HPDE6-E6E7 (cell line): ENCODE results near the gene DDX10.

Source experiments
- DNase-seq: peaks from one replicate; pipeline ENCODE4 v3.0.0; 2011; ENCODE audit warnings: missing footprints; ENCODE audit errors: extremely low spot score

DDX10 gene

DNA sequence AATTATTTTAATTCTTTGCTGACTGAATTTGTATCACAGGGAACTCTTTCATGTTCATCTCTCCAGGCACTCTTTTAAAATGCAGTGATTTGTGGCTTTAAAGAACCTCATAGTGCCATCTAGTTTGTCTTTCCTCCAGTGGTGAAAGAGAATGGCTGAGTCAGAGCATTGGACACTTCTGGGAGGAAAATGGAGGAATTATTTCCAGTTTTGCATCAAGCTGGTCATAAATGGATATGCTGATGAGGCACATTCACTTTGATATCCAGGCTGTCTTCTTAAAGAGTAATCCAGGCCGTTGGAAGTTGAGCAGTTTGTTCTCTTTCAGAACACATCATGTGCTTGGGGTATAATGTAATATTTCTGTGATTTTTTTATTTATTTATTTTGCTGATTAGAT lies 273.7 kb downstream of the DDX10 start:
- no peak for DNase-seq

DNA sequence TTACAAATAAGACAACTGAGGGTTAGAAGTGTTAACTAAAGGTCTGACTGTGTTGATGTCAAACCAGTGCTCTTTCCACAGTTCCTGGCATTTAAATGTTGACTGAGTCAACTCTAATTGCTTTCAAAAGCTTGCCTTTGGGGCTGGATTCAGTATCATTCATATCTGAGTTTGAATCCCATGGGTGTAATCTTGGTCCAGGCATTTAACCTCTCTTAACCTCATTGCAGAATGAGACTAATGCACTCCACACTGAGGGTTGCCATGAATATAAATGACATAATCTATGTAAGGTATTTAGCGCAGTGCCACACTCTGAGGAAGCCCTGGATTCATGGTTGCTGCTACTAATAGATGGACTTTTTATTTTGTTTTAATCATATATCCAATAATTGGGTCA lies 274.3 kb downstream of the DDX10 start:
- DNase-seq = no peak

DNA sequence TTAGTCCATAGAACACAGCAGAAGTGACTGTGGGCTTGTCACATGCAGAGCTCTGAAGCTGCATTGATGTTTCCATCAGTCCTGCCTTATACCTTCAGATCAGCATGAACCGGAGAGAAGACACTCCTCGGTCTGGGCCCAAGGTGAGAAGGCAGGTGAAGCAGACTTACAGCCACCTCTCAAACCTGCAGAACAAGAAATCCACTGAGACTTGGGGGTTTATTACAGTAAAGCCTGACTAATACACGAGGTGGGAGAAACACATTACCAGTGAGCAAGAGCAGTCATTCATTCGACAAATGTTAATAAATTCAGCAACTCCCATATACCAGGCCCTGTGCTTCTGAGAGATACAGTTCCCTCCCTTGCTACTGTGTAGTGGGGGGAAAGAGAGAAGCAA lies 279.0 kb downstream of the DDX10 start:
- DNase-seq = no peak

DNA sequence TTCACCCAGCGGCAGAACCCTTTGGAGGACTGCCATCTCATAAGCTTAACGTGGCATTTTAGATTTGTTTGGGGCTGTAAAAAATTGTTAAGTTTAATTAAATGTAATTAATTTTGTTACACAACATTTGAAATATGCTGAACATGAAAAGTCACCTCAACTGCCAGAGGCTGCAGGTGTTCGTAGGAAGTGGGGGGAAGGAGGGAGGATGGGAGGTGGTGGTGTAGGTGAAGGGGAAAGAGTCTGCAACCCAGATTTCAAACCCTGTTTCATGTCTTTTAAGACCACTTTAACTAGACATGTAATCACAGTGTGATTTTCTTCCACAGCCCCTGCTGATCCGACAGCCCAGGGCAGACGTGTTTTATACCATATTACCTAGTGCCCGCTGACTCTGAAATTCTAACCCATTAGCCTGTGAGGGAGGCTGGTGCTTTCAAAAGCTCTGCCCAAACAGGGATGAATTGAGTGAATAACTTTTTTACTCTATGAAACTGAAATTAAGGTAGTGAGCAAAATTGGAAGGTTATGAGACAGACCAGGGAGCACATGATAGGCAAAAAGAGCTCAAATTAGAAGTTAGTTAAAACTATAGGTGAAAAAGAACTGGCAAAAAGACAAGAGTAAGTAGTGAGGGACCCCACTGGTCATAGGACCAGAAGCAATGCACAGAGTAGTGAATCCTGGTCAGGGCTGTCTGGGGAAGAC lies 279.8 kb downstream of the DDX10 start:
- DNase-seq = no peak

GRCh38 chr11:108945341-108945740 lies 280.5 kb downstream of the DDX10 start:
- DNase-seq = no peak

DNA sequence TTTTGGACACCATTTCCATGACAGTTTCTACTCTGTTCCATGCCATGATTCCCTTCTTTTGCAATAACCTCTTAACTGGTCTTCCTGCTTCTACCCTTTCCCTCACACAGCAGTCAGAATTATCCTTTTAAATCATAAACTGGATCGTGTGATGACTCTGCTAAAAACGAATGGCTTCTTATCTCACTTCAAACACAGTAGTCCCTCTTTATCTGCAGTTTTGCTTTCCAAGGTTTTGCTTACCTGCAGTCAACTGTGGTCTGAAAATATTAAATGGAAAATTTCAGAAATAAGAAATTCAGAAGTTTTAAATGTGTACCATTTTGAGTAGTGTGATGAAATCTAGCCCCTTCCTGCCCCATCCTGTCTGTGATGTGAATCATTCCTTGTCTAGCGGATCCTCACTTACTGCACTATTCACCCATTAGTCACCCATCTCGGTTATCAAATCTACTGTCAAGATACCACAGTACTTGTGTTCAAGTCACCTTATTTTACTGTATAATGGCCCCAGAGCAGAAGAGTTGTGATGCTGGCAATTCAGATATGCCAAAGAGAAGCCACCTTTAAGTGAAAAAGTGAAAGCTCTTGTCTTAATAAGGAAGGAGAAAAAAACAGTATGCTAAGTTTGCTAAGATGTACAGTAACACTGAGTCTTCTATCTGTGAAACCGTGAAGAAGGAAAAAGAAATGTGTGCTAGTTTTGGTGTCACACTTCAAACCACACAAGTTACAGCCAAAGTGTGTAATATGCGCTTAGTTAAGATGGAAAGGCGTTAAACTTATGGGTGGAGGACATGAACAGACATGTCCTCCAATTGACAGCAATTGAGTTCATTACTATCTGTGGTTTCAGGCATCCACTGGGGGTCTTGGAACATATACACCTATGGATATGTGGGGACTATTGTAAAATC lies 283.0 kb downstream of the DDX10 start:
- peak; percentile 77 for DNase-seq

GRCh38 chr11:108958368-108959104 lies 293.7 kb downstream of the DDX10 start:
- peak; percentile 65 for DNase-seq

- no peak for DNase-seq
Observed at GRCh38 chr11:108959105-108959761, 294.4 kb downstream of the DDX10 start.

GRCh38 chr11:108959874-108960273 lies 295.0 kb downstream of the DDX10 start:
- DNase-seq = no peak

- DNase-seq = no peak
Observed at GRCh38 chr11:108960501-108960900, 295.6 kb downstream of the DDX10 start.

DNA sequence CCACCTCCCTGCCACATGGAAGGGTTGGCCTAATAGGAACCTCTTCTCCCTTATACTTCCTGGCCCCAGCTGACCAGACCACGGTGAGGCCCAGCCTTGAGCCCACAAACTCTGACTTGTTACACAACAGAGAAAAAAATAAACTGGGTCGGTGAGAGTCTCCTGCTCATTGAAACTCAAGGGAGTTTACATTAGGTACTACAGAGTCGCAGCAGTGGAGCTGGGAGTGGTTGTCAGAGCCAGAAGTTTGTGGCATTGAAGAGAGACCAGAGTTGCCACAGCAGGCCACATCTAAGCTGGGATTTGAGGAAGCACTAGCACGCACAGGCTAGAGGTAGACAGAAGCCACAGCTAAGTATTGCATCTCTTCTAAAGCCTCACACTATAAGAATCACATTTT lies 296.2 kb downstream of the DDX10 start:
- no peak for DNase-seq

- no peak for DNase-seq
Observed at GRCh38 chr11:108963118-108963517, 298.2 kb downstream of the DDX10 start.

DNA sequence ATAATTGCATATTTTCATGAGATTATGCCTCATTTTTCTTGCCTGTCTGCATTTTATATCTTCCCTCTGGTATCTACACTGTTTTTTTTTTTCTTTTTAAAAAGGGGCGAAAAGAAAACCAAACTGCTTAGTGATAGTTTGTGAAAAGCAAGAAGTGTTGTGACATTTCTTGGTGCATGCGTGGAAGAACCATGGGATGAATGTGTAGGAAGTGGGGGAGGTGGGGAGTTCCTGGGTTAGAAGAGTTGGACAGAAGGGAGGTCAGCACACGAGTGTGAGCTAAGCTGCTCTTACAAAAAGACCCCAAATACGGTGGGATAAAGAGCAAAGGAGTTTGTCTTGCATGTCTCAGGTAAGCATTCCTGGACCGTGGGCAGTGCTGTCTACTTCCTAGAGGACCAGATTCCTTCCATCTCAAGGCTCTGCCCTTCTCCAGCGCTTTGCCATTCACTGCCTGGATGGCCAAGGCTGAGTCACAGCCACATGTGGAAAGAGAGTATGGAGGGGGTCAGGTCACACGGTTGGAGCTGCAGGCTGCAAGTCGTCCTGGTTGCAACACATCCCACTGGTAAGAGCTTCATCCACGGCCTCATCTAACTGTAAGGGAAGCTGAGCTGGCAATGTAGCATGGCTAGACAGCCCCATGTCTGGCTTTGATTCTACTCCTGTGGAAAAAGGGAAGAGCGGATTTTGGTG lies 300.6 kb downstream of the DDX10 start:
- DNase-seq = no peak

DNA sequence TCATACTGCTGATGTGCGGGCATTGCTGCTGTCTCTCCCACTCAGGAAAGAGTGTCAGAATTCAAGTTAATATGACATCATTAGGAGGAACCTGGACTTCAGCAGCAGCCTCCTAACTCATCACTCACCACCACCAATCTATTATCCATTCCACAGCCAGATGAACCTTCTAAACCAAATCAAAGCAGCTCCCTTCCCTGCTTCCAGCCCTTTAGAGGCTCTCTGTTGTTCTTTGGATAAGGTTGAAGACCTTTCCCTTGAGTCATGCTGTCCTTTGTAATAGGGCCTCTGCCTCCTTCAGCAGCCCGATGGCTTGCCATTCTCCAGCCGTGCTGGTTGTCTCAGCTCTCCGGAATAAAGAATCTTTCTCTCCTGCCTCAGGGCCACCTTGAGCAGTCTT lies 301.3 kb downstream of the DDX10 start:
- DNase-seq = no peak

GRCh38 chr11:108966978-108967377 lies 302.1 kb downstream of the DDX10 start:
- no peak for DNase-seq

DNA sequence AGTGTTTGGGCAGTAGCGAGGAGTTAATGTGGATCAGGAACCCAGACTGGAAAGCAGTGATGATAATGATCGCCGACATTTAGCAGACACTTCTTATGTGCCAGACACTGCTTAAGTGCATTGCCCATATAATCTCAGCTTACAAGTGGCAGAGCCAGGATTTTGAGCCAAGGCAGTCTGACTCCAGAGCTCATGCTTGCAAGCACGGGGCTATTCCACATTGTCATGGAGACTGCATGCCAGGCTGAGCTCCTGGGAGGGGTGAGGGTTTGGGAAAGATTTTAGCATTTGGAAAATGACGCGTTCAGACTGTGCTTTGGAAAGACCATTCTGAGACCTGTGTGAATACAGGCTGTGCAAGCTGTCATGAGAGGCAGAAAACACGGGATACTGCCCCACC lies 302.7 kb downstream of the DDX10 start:
- DNase-seq = no peak

- DNase-seq = no peak
Observed at GRCh38 chr11:108970221-108970991, 305.5 kb downstream of the DDX10 start.

GRCh38 chr11:108973402-108974162 lies 308.7 kb downstream of the DDX10 start:
- DNase-seq = peak; percentile 54

DNA sequence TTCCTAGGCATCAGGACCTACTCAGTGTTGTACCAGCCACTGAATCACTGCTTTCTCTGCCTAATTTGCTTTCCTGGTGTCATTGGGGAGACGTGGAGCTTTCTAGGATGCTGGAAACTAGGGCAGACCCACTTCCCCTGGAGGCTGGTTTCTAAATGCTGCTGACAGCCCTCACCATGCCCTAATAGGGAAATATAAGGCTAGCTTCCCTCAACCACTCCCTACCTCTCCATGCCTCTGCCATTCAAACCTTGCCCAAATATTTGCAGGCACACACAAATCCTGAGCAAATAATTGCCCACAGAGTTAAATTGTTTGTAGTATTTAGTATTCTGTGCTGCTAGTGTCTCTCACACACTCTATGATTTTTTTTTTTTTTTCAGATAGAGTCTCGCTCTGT lies 310.2 kb downstream of the DDX10 start:
- DNase-seq = no peak

GRCh38 chr11:108975641-108976071 lies 310.8 kb downstream of the DDX10 start:
- DNase-seq = no peak
